Adipocyte (in vitro differentiated cells): ENCODE results near the gene PARN.
A peak's percentile ranks its signal among the peaks of the same experiment; 100 is the strongest.
"Not testable (repeated sequence)": the region's sequence is repeated elsewhere in the genome, so short reads cannot be mapped to it uniquely, and the experiment has no call there.

Experiments
- DNase-seq: peaks from one replicate; pipeline ENCODE4 v3.0.0-alpha.2; 2015; ENCODE audit warnings: low read depth
- H3K27me3 ChIP-seq: replicated peaks from 2 replicates; pipeline ENCODE4 v1.7.0; 2013; ENCODE audit warnings: mild to moderate bottlenecking, low read length, moderate library complexity; ENCODE audit not compliant: control insufficient read depth, insufficient read depth
- H3K36me3 ChIP-seq: 2 replicates; pipeline ENCODE4 v1.7.0; 2013; ENCODE audit warnings: low read length, mild to moderate bottlenecking, moderate library complexity; ENCODE audit not compliant: control insufficient read depth, insufficient read depth, severe bottlenecking
- H3K4me1 ChIP-seq: 2 replicates; pipeline ENCODE4 v1.7.0; 2013; ENCODE audit warnings: mild to moderate bottlenecking, low read length, moderate library complexity; ENCODE audit not compliant: control insufficient read depth, insufficient read depth
- H3K4me3 ChIP-seq: 2 replicates; pipeline ENCODE4 v1.7.0; 2013; ENCODE audit warnings: mild to moderate bottlenecking, low read length, moderate library complexity
- H3K9ac ChIP-seq: 2 replicates; pipeline ENCODE4 v1.7.0; 2013; ENCODE audit warnings: mild to moderate bottlenecking, low read length, moderate library complexity
- H3K9me3 ChIP-seq: 2 replicates; pipeline ENCODE4 v1.7.0; 2013; ENCODE audit warnings: mild to moderate bottlenecking, low read length, moderate library complexity; ENCODE audit not compliant: control insufficient read depth

PARN gene

GRCh38 chr16:14650629-14651028, 20.6 kb upstream of the PARN start:
- H3K4me3 ChIP-seq, result no peak overlapping the region
- H3K27me3 ChIP-seq, result no peaks in the 10 kb centered on the region
- H3K9me3 ChIP-seq, result no peaks in the 10 kb centered on the region
- no peak for DNase-seq
- H3K9ac ChIP-seq, result no peak overlapping the region
- peaks cover 83% of the 10 kb centered on the region for H3K36me3 ChIP-seq
- H3K4me1 ChIP-seq, result no peaks in the 10 kb centered on the region

DNA sequence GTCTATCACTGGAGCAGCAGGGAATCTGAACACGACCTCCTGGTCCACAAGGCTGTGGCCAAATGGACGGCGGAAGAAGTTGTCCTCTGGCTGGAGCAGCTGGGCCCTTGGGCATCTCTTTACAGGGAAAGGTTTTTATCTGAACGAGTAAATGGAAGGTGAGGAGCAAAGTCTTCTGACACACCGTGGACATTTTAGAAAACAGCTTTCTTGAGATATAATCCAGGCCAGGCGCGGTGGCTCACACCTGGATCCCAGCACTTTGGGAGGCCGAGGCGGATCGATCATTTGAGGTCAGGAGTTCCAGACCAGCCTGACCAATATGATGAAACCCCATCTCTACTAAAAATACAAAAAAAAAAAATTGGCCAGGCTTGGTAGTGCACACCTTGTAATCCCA, 19.8 kb upstream of the PARN start:
- H3K9ac ChIP-seq, result no peak overlapping the region
- H3K36me3 ChIP-seq, result peaks cover 83% of the 10 kb centered on the region
- H3K9me3 ChIP-seq, result no peaks in the 10 kb centered on the region
- DNase-seq, result no peak
- no peaks in the 10 kb centered on the region for H3K4me1 ChIP-seq
- no peak overlapping the region for H3K4me3 ChIP-seq
- no peaks in the 10 kb centered on the region for H3K27me3 ChIP-seq

- H3K4me1 ChIP-seq, result peaks cover 7% of the 10 kb centered on the region
- no peaks in the 10 kb centered on the region for H3K27me3 ChIP-seq
- peaks cover 60% of the 10 kb centered on the region for H3K36me3 ChIP-seq
- no peak overlapping the region for H3K4me3 ChIP-seq
- no peak for DNase-seq
- H3K9ac ChIP-seq, result no peak overlapping the region
- no peaks in the 10 kb centered on the region for H3K9me3 ChIP-seq
Observed at GRCh38 chr16:14641926-14642325, 11.9 kb upstream of the PARN start.

GRCh38 chr16:14641206-14641605, 11.1 kb upstream of the PARN start:
- H3K9me3 ChIP-seq, result no peaks in the 10 kb centered on the region
- no peak overlapping the region for H3K4me3 ChIP-seq
- H3K27me3 ChIP-seq, result no peaks in the 10 kb centered on the region
- H3K4me1 ChIP-seq, result peaks cover 7% of the 10 kb centered on the region
- no peak for DNase-seq
- no peak overlapping the region for H3K9ac ChIP-seq
- peaks cover 54% of the 10 kb centered on the region for H3K36me3 ChIP-seq

DNA sequence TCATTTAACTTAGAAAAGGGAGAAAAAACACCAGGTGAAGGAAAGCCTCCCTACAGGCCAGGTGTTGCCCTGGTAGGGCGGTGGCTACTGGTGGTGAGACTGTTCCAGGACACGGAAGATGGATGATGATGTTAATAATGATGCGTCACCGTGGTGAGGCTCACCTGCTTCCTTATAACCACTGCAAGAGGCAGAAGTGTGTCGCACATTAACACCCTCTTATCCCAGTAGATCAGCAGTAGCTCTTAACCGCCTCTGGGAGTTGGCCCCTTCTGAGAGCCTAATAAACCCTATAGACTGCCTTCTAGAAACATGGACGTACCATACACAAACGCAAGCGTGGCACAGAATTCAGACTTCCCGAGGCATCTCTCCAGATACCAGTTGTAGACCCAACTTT, 10.5 kb upstream of the PARN start:
- Histone ChIP-seq H3K4me1 (peaks cover 9% of the 10 kb centered on the region), H3K9ac (no peak overlapping the region), H3K36me3 (peaks cover 47% of the 10 kb centered on the region), H3K27me3 (no peaks in the 10 kb centered on the region), H3K4me3 (no peak overlapping the region), H3K9me3 (no peaks in the 10 kb centered on the region)
- DNase-seq, result no peak

GRCh38 chr16:14636951-14637240, 6.8 kb upstream of the PARN start:
- H3K4me1 ChIP-seq, result peaks cover 23% of the 10 kb centered on the region
- H3K36me3 ChIP-seq, result peaks cover 29% of the 10 kb centered on the region
- not testable (repeated sequence) for H3K27me3 ChIP-seq, DNase-seq, H3K9me3 ChIP-seq, H3K9ac ChIP-seq, H3K4me3 ChIP-seq

DNA sequence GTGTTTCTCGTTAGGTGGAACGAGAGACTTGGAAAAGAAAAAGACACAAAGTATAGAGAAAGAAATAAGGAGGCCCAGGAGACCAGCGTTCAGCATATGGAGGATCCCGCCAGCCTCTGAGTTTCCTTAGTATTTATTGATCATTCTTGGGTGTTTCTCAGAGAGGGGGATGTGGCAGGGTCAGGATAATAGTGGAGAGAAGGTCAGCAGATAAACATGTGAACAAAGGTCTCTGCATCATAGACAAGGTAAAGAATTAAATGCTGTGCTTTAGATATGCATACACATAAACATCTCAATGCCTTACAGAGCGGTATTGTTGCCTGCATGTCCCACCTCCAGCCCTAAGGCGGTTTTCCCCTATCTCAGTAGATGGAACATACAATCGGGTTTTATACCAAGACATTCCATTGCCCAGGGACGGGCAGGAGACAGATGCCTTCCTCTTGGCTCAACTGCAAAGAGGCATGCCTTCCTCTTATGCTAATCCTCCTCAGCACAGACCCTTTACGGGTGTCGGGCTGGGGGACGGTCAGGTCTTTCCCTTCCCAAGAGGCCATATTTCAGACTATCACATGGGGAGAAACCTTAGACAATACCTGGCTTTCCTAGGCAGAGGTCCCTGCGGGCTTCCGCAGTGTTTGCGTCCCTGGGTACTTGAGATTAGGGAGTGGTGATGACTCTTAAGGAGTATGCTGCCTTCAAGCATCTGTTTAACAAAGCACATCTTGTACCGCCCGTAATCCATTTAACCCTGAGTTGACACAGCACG, 6.3 kb upstream of the PARN start:
- DNase-seq, H3K27me3 ChIP-seq, H3K9ac ChIP-seq, H3K9me3 ChIP-seq, H3K4me3 ChIP-seq: not testable (repeated sequence)
- H3K36me3 ChIP-seq, result peaks cover 29% of the 10 kb centered on the region
- peaks cover 24% of the 10 kb centered on the region for H3K4me1 ChIP-seq

DNA sequence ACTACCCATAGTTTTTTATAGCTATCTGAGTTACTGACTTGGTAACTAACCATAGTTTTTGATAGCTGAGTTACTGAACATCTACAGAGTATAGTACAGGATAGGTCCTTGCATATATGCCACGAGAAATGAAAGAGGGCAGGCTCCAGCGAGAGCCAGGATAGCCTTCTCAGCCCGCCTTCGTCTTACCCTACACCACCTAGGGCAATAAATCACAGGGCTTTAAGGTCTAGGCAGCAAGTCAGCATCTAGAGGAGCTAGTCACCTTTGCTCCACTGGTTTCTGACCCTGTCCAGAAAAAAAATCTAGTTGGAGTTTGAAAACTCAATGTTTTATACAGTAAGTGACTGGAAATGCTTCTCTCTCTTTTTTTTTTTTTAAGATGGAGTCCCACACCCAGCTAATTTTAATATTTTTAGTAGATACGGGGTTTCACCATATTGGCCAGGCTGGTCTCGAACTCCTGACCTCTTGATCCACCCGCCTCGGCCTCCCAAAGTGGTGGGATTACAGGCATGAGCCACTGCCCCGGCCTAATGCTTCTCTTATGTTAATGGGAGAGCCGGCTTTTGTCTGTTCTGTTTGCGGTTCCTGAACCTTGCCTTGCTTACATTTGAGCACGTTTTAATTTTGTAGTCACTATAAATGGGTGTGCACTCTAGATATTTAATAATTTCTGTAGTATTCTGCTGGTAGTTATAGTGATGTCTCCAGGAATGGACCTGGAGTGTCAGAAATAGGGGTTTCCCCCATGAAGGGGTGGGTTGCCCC, 5.5 kb upstream of the PARN start:
- no peaks in the 10 kb centered on the region for H3K9me3 ChIP-seq
- DNase-seq, result no peak
- H3K4me3 ChIP-seq, result peak overlapping the region; percentile 24
- peaks cover 24% of the 10 kb centered on the region for H3K4me1 ChIP-seq
- H3K27me3 ChIP-seq, result no peaks in the 10 kb centered on the region
- peaks cover 24% of the 10 kb centered on the region for H3K36me3 ChIP-seq
- H3K9ac ChIP-seq, result no peak overlapping the region

GRCh38 chr16:14634389-14634725, 4.3 kb upstream of the PARN start:
- Histone ChIP-seq H3K9ac (no peak overlapping the region), H3K4me1 (peaks cover 29% of the 10 kb centered on the region), H3K27me3 (no peaks in the 10 kb centered on the region), H3K36me3 (peaks cover 12% of the 10 kb centered on the region), H3K4me3 (peak overlapping the region; percentile 93), H3K9me3 (no peaks in the 10 kb centered on the region)
- DNase-seq, result no peak

DNA sequence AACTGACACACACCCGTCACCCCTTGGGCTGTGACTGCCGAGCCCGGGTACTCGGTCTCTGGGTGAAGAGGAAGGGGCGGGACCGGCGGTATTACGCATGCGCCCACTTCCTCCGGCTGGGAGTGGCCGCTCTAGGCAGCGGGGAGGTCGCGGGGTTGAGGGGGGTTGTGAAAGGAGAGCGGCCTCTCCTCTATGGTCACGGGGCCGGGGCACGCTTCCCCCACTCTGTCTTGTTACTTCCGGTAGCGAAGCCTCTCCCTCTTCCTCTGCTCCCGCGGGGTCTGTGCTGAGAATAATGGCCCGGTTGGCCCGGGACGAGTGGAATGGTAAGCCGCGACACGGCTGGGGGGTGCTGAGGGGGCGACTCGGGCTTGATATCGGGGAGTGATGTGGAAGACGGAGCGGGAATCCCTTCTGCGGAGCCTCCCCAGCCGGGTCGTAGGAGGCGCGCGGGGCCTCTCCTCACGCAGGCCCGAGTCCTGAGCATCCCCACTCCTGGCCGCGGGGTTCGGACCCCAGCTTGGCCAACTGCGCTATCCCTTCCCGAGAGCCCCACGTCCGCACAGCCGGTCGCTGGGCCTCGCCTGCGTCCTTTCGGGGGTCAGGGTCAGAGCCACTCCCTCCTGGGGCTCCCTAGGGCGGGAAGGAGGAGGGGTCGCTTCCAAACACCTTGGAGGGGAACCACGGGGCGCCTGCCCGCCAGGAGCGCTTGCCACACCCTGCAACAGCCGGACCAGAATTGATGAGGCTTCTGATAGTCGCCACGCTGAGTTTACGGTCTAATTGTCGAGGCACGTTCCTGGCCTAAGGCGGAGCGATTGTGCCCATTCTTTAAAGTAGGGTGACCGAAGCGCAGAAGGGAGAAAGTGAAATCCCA, 2.9 kb upstream of the PARN start, which contains the start of gene BFAR:
Gene BFAR, plus strand, starts transcription at position 259 of the 877 bp plus-strand sequence. CDS start 11,396 bp downstream, outside the sequence.
- H3K4me1 ChIP-seq, result peaks cover 39% of the 10 kb centered on the region
- H3K9ac ChIP-seq, result peak within 1 kb of the TSS; percentile 99
- H3K4me3 ChIP-seq, result peak within 1 kb of the TSS; percentile 93
- no peaks in the 10 kb centered on the region for H3K9me3 ChIP-seq
- peak; percentile 98 for DNase-seq
- peaks cover 2% of the 10 kb centered on the region for H3K36me3 ChIP-seq
- no peaks in the 10 kb centered on the region for H3K27me3 ChIP-seq
